NOMO-1 treated with DMSO at 0.1 percent for 48 hours (cell line): ENCODE measurements around the gene CRTC1.

Experiments
- DNase-seq: peaks from one replicate; lab custom pipeline; 2025; ENCODE audit not compliant: unreplicated experiment; lab: John Stamatoyannopoulos, UW

The CRTC1 gene

DNA sequence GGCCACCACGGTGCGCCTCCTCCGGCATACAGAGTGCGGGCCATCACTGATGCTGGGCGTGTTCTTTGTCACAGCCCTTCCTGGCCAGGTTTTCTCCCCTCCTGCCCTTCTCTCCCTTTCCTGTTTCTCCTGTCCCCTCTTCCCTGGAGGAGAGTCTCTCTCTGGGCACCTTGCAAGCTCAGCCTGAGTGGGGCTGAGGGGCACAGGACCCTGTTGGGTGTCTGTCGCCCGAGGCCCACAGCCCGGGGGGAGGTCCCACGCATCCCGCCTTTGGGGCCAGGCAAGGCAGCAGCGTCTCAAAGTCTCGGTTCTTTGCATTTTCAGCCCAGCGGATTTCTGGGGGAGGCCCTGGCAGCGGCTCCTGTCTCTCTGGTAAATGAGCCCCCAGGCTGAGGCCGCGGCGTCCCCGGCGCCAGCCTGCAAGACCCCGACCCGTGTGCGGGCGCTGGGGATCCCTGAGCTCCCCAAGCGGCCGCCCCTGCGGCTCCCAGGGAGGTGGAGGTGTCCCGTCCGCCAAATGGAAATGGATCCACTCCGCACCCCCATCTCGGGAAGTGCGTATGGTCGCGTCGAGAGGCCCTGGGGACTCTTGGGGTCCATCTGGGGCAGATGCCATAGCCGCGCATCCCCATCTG, 60.4 kb downstream of the CRTC1 start:
- no peak for DNase-seq

DNA sequence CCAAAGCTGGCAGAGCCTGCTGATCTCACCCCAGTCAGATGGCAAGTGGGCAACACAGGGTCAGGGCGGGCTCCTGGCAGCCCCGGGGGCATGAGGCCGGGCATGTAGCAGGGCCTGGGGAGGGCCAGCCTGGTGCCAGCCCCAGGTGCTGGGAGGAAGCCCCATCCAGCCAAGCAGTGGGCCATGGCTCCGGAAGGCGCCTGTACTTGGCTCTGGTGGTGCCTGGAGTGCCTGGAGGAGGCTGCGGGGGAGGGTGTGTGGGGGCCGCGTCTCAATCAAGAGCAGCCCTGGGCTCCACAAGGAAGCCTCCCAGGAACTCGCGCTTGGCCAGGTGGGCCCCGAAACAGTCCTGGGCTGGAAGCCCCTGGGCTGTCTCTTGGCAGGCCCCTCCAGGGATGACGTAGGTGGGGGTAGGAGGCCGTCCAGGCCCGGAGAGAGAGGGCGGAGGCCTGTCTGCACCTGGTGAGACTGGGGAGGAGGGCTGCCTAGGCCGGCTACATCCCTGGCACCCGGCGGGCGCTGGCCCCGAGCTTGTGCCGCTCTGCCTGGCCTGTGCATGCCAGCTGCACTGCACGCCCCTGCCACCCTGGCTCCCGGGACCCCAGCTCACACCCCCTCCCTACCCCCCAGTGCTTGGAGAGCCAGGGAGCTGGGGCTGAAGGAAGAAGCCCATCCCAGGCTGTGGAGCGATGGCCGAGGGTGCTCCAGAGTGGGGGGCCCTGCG, 61.7 kb downstream of the CRTC1 start:
- no peak for DNase-seq

DNA sequence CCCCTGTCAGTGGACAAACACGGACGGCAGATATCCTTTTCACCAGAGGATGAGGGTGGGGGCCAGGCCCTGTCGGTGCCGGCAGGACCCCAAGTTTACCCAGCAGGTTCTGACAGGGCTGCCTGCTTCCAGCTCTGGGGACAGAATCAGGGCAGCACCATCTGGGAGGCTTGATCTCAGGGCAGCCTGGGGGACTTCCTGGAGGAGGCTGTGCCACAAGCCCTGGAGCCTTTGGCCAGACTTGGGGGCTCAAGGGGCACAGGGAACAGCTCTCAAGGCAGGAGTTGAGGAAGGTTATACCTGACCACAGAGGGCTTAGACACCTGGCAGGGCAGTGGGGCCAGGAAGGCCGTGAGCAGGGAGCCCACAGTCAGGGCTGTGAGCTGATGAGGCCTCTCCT, 62.5 kb downstream of the CRTC1 start:
- no peak for DNase-seq

DNA sequence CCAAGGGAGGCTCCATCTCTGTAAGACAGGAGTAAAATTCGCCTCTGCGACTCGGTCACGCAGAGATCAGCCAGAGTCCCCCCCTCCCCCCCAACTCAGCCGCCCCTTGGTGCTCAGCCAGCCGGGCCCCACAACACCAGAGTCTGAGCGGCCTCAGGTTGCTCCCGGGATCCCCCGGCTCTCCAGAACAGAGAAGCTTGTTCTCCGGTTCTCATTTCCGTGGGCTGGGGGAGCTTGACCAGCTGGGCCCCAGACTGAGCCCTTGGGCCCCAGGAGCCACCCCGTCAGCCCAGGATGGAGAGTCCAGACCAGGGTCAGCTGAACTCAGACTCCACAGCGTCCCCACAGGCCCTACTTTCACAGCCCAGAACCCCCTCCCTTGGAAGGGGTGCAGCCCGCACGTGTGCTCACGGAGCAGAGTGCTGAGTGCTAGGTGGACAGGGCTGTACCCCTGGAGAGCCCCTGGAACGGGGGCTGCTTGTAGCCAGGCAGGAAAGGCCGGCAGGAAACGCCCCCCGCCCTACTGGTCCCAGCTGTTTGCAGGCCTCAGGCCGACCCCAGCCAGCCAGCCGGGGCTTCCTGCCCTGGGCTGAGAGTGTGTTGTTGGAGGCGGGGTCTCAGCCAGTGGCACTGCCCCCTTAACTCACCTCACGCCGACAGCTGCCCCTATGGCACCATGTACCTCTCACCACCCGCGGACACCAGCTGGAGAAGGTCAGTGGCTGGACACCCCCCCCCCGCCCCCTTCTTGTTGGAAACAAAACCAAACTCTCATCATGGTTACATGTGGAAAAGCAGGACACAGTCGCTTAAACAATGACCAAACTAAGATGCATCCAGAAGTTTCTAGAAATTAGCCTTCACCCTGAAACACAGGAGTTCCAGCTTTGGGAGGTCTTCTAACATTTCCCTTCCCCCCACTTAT, 63.2 kb downstream of the CRTC1 start:
- no peak for DNase-seq

DNA sequence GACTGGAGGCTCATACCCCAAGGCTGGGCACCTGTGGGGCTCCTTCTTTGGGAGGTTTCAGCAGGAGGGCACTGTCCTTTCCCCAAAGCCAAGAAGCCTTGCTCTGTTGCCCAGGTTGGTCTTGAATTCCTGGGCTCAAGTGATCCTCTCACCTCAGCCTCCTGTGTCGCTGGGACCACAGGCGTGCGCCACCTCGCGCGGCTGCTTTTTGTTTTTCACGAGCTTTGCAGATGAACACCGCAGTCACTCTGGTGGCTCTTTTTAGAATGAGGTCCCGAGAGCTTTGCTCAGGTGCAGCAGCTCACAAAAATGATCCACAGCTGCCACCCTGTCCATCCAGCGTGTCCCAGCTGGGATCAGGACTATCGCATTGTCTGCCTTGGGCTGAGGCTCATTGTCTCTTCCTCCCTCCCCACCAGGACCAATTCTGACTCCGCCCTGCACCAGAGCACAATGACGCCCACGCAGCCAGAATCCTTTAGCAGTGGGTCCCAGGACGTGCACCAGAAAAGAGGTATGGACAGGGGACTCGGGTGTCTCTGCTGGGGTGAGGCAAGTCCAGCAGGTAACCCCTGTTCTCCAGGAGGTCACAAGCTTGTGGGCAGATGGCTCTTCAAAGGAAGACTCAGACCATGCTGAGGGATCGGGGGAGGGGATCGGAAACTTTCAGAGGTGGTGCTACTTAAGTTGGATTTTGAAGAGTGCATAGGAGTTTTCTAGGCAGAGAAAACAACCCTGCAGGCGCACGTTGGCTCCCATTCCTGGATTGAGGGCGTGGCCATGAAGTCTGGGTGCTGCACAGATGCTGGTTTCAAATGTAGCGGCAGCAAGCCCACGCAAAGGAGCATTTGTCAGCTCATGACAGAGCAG, 66.1 kb downstream of the CRTC1 start:
- no peak for DNase-seq

DNA sequence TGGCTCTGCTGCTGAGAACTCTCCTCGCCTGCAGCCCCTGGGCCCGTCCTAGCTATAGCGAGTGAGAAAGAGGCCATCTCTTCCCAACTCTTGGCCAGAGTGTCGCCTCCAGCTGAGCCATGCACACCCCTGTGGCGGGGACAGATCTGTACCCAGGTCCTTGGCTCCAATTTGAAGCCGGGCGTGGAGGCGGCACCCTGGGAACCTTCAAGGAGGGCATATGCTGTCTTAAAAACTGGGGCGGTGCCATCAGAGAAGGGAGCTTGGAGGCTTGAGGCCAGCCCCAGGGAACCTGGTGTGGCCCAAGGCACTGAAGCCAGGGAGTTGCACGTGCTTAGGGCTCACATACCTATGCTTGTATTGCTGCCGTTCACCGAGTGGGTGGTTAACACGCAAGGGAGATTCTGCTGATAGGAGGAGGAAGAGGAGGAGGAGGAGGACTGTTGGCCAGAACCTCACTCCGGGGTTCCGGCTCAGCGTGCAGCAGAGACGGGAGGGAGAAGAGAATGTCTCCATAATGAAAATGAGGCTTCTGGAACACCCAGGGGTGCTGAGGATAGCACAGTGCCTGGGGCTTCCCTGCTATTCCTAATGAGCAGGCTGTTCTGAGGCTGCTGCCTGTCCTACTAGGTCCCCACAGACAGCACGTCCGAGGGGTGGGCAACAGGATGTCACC, 67.0 kb downstream of the CRTC1 start:
- no peak for DNase-seq

DNA sequence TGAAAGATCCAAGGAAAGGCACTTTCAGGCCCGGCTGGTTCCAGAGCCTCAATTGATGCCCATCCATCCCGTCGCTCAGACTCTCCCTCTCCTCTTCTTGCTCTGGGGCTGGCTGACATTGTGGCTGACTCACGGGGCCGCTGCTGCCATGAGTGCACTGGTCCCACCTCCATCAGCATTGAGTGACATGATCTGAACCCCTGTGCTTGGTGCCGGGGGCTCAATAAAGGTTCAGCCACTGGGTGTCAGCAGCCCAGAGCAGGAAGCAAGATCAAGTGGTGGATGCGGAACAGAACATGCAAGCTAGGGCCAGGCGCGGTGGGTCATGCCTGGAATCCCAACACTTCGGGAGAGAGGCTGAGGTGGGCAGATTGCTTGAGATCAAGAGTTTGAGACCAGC, 68.1 kb downstream of the CRTC1 start:
- DNase-seq = no peak

DNA sequence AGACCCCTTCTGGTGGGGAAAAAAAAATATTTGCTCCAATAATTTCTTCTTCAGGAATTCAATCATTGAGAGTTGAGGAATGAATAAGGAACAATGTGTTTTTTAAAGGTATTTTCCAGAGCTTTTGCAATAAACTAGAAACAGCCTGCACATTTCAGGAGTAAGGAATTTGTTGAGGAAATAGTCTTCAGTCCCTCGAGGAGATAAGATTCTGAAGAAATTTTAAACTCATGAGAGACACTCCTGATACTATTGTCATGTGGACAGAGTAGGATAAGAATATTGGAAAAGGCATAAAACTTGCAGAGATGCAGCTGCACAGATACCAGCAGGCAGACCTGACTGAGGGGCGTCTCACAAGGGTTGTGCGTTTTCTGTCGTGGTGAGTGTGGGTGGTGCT, 71.0 kb downstream of the CRTC1 start:
- no peak for DNase-seq

DNA sequence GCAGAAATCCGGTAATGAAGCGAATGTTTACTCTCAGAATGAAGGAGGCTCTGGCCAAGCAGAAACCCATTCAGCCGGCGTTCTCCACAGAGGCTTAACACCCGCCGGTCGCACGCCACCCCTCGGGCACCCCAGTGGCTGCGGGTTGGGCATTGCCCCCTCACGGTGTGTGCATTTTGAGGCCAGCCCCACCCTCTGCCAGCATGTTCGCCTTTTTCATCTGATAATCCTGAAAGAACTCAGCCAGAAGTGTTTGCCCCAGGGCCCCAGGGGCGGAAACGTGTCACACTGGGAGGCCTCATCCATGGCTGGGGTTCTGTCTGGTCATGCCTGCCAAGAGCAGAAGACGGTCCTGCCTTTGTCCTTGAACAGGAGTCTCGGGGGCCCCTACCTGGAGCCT, 73.4 kb downstream of the CRTC1 start:
- no peak for DNase-seq

DNA sequence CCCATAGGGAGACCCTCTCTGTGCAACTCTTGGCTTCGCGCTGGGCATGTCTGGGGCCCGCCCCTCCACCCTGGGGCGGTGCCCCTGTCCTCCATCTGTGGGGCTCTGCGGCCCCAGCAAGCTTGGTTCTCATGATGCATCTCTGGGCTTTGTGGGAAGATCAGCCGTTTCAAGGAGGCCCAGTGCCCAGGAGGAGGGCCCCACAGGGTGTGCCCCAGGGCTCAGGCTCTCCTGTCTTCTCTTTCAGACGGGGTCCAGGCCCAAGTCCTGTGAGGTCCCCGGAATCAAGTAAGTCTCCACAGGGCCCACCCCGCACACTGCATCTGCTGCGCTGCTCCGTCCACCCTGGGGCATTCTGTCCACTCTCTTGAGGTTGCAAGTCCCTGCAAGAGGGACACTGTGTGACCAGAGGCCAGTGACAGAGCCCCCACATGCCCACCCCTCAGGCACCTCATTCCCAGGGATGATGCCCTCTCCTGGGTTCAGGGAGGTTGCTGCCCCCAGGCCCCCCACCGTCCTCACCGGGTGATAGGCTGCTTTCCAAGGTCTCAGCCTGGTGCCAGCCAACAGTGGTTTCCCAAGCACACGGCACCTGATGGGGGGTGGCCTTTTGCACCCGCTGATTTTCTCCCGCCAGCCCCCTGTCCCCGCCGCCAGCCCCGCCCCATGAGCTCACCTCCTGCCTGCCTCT, 76.0 kb downstream of the CRTC1 start:
- no peak for DNase-seq

DNA sequence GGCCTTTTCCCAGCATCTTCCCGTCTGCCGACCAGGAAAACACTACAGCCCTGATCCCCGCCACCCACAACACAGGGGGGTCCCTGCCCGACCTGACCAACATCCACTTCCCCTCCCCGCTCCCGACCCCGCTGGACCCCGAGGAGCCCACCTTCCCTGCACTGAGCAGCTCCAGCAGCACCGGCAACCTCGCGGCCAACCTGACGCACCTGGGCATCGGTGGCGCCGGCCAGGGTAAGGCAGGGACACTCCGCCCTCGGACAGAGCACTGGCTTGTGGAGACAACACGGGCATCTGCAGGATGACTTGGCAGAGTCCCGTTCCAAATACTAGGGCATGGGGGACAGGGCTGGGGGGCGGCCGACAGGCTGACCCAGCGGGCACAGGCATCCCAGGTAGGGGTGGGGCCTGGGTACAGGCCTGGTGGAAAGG, 76.5 kb downstream of the CRTC1 start:
- no peak for DNase-seq

DNA sequence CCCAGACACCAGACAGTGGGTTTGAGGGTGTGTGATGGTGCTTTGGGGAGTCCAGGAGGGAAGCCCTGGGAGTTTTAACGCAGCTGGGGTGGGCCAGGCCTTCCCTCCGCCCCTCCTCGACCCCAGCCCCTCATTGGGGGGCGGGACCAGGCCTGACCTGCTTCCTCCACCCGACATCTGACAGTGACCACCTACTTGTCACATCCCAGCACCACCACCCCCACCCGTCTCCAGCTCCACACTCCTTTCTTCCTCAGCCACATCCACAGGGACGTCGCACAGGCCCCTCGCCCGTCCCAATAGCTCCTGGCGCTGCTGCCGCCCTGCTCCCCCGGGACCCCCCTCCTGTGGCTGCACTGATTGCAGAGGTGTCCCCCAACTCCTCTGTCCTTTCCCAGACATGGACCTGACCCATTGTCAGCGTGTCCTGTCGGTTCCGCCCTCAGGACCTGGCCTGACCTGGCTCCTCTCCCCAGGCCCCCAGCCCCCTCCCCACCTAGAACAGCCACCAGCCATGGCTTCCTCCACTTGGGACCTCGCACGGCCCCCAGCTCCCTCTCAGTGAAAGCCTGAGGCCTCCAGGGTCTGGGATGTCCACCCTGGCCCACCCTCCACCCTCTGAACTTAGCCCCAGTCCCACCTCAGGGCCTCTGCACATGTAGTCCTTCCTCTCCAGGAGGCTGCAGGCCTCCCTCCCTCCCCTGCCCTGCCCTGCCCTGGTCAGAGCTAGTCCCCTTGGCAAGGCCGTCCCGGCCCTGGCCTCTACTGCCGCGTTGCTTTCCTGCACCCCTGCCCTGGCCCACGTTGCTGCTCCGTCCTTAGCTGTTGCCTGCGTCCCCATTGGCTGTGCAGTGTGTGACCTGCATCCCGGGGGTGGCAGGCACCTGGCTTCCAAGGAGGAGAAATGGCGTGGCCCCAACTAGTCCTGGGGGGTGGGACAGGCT, 77.2 kb downstream of the CRTC1 start:
- DNase-seq = no peak

DNA sequence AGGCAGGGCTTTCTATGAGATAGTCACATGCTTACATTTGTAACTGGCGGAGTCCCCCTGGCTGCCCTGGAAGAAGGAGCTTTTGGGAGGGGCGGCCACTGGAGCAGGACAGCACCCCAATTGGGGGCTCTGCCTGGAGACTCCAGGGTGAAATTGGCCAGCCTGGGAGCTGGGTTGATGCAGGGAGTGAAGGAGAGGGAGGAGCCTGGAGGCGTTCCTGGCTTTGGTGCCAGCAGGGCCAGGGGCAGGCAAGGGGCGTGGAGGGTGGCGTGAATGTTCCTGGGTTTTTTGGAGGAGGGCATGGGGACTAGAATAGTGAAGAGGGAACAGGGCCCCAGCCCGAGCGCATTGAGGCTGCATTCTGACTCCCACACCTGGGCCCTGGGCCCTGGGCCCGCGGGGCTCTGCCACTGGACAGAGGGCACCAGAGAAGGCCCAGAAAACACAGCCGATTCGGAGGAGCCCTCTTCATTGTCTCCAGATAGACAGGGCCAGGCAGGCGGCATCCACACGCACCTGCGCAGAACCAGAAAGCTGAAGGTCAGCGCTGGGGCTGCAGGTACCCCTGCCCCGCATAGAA, 78.1 kb downstream of the CRTC1 start:
- DNase-seq = no peak

DNA sequence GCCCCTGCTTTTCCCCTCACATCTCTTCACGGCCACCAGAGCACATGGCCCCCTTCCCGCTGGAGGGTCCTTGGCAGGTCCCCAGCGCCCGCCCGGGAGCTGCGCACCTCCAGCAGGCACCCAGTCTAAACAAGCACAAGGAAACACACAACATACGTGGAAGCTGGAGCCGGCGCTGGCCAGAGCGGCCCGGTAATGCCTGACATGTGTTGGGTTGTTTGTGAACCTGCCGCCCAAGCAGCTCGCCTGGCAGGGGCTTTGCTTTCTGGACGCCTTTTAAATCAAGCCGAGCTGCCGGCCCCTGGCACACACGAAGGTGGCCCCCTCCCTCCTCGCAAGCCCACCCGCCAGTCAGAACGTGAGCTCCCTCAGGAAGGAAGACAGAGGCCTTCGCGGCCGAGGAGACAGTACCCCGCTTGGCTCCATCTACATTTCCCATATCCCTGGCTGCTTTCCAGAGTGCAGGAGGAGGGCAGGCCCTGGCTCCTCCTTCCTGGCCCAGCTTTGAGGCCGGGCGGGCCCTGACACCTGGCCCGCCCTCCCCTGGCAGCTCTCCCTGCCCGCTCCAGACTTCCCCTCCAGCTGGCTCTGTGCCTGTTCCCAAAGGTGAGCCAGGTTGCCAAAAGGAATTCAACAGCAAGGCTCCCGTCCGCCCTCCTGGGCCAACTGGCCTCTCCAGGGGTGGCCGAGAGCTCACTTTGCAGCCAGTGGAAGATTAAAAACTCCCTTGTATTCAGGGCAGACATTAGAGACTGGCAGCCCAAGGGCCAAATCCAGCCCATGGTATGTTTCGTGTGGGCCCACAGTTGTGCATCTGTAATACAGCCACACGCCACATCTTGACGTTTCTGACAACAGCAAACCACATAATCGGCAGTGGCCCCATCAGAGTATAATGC, 78.9 kb downstream of the CRTC1 start:
- no peak for DNase-seq

DNA sequence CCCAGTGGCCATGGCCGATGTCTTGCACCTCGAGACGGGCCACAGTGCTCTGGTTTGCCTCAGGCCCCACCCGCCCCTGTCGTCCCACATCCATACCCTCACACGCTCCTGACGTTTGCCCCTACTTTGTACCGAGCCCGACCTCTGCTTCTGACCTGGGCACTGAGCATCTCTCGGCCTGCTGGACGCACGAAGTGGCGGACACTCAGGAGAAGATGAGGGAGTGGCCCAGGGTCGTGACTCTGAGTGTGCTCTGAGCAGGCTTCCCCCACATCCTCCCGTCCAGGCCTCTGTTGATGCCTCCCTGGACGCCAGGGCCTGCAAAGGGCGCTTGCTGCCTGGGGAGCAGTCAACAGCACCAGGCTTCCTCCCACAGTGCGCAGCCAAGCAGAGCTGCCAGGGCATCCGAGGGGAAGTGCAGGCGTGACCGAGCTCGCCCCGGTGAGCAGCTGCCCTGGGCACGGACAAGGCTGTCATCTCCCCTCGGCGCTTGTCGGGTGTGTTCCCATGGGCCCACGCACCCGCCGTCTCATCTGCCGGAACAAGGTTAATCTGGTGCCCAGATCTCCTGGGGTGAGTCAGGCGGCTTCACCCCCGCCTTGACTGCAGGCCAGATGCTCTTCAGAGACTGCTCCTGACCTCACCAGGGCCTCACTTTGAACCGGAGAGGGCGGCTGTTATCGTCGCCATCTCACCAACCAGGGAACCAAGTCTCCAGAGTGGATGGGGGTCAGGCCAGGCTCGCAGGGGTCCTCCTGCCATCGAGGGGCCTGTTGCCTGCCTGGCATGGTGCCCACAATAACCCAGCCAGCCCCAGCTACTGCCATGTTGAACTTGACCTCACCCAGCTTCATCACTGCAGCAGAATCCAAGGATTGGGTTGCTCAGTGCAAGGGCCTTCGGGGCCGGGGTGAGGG, 80.5 kb downstream of the CRTC1 start:
- DNase-seq = no peak

DNA sequence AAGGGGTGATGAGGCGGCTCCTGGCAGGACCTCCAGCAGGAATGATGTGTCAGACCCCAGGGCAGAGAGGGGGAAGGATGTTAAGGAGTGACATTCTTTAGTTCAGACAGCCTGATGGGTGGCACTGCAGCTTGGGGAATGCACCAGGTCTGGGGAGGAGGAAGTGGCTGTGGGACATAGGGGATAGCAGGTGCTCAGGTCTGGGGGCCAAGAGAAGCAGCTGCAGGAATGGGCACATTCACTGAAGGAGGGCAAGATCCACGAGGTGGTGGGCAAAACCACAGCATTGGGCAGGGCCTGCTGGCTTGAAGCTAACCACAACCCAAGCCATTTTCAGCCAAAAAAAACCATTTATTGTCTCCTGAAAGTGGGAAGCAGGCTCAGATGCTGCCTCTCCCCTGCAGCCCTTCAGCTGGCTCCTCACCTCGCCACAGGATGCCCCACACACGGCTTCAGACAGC, 81.1 kb downstream of the CRTC1 start:
- DNase-seq = no peak
